NCI-H2171 (cell line): ENCODE results near the gene KCNH1.
"Not testable (repeated sequence)": the region's sequence is repeated elsewhere in the genome, so short reads cannot be mapped to it uniquely, and the experiment has no call there.

Source experiments
- DNase-seq: peaks from one replicate; lab custom pipeline; 2025; lab: John Stamatoyannopoulos, UW

The KCNH1 gene

DNA sequence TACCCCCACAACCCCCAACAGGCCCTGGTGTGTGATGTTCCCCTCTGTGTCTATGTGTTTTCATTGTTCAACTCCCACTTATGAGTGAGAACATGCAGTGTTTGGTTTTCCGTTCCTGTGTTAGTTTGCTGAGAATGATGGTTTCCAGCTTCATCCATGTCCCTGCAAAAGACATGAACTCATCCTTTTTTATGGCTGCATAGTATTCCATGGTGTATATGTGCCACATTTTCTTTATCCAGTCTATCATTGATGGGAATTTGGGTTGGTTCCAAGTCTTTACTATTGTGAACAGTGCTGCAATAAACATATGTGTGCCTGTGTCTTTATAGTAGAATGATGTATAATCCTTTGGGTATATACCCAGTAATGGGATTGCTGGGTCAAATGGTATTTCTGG lies 122.8 kb downstream of the KCNH1 start:
- DNase-seq: not testable (repeated sequence)

DNA sequence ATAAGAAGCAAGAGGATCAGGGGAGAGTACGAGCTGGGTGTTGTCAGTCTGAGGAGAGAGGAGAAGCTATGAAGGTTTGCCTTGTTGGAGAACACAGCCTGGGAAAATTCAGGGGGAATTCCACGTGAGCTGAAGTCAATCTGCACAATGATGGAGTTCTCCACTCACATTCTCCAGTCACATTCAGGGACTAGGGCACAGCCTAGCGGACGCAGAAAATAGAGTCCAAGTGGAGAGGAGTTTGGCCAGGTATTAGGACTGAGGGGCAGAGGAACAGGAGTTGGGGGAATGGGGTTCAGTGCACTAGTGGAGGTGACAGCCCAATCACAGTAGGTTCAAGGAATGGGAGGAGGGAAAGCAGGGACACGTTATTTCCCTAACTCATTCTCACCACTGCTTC lies 124.0 kb downstream of the KCNH1 start:
- DNase-seq: no peak

DNA sequence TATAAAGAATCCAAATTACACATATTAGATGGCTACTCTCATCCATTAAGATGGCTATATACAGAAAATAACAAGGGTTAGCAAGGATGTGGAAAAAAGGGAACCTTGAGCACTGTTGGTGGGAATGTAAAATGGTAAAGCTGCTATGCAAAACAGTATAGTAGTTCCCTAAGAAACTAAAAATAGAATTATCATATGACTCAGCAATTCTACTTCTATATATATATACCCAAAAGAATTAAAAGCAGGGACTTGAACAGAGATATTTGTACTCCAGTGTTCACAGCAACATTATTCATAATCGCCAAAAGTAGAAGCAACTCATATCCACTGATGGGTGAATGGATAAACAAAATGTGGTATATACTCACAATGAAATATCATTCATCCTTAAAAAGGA lies 126.1 kb downstream of the KCNH1 start:
- no peak for DNase-seq

DNA sequence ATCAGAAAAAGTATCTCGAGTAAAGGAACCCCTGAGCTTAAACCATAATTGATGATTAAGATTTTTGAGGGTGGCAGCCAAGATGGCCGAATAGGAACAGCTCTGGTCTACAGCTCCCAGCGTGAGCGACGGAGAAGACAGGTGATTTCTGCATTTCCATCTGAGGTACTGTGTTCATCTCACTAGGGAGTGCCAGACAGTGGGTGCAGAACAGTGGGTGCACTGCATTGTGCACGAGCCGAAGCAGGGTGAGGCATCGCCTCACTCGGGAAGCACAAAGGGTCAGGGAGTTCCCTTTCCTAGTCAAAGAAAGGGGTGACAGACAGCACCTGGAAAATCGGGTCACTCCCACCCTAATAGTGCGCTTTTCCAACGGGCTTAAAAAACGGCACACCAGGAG lies 138.0 kb downstream of the KCNH1 start:
- not testable (repeated sequence) for DNase-seq

DNA sequence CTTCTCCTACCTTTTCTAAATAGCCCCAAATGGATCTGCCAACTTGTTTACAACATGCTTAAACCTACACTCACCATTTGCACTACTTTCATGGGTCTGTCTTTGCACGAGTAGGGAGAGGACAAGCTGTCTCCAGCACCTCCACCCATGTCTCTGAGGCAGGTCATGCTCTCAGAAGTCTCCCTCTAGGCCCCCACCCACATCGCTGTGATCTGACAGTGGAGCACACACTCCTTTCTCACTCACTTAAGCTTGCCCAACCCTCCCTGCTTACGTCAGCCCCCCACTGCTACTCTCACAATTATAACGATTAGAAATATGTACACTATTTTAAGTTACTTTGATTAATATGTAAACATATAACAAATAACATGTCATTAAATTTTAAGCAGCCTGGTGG lies 141.1 kb downstream of the KCNH1 start:
- DNase-seq: no peak

DNA sequence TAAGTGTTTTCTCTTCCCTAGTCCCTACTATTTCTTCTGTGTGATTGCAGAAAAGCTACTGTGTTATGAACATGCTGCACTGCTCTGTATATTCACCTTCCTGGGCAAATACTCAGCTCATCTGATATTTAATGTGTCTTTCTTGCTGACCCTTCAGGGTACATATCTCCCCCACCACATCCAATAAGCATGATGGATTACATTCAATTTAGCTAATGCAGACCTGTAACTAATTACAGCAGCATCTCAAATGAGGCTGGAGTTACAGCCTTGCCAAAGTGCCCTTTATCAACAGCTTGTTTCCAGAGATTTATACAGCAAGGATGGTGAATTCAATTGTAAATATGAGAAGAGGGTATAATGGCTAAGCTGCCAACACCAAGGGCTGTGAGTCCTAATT lies 144.0 kb downstream of the KCNH1 start:
- DNase-seq: no peak

- DNase-seq: no peak
Measured at GRCh38 chr1:210981490-210981889, 152.5 kb downstream of the KCNH1 start.

DNA sequence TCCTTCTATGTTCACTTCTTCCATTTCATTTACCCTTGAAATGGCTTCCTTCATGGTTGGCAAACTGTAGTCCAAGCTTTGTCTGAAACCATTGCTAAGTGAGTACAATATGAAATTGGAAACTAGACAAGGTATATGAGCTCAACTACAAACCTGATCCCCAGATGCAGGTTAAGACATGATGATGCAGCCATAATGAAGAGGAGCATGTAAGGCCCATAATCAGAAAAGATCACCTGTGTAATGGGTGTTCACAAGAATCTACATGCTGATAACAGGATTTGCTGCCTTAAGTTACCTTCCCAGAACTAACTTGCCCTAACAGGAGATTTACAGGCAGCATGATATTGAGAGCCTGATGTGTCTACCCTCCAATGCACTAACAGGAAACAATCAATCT lies 153.9 kb downstream of the KCNH1 start:
- no peak for DNase-seq

DNA sequence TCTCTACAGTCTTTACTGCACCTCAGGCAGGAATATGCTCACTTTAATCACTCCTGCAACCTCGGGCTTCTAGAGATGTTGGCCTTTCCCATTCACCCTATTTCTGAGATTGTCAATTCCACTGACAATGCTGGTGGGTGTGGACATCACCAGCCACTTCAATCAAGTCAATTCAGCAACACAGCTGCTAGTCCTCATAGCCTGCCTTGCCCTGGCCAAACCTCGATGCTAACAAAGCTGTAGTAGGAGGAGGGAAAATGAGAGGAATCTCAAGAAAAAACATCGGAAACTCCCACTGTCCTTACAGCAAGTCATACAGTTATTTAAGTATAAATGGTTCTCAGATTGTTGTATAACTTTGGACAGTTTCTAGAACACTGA lies 155.0 kb downstream of the KCNH1 start:
- DNase-seq: no peak

DNA sequence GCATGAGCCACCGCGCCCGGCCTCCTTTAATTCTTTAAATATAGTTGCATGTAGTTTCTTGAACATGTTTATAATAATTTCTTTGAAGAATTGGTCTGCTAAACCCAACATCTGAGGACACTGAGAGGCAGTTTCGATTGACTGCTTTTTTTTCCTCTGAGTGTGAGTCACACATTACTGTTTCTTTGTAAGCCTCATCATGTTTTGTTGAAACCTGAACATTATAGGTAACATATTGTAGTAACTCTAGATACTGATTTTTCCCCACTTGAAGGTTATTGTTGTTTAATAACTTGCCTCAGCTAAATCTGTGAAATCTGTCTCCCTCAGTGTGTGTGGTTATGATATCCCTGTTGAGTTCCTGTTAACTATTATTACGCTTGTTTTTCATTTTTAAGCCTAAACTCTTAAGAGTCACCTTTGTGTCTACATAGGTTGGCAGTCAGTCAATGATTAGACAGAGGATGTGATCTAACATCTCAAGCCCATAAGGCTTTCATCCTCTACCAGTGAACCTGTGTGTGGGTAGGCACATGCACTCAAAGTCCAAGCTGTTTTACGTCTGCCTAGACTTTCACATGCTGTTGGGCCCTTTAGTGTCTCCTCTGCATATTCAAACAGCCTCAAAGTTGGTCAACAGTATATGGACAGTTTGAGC lies 155.5 kb downstream of the KCNH1 start:
- no peak for DNase-seq

DNA sequence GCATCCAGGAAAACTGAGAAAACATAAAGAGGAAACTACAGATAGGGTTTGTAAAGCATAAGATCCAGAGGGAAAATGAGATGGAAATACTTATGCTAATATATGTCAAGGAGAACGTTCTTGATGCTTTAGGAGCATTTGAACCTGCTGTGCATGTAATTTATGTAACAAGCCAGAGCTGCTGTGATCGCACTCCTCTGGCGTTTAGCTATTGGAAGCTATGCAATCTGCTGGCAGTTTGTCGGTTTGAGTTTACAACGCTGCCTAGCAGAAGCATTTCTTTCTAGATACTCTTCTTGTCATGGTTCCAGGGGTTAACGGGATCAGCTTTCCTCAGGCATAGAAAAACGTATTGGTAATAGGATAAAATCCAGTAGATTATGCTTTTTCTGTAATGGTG lies 182.7 kb downstream of the KCNH1 start:
- DNase-seq: no peak

- DNase-seq: peak; percentile 8
Measured at GRCh38 chr1:210949940-210950546, 183.9 kb downstream of the KCNH1 start.

DNA sequence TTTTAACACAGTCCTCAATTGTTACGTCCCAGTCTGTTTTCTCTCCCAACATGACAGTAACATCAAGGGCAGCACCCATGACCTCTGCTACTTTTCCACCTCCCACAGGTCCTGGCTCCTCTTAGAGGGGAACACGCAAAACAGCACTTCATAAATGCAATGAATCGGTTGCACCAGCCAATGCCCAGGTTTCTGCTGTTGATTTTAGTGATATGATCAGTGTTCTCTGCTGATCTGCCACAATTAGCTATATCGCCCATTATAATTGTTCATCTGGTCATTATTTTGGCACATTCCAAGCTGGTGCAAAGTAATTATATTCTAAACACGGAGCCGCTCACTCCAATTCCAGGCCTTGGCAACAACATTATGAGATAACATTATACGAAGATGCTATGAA lies 184.5 kb downstream of the KCNH1 start:
- DNase-seq: no peak

GRCh38 chr1:210949039-210949438 lies 184.9 kb downstream of the KCNH1 start:
- DNase-seq: peak; percentile 24

DNA sequence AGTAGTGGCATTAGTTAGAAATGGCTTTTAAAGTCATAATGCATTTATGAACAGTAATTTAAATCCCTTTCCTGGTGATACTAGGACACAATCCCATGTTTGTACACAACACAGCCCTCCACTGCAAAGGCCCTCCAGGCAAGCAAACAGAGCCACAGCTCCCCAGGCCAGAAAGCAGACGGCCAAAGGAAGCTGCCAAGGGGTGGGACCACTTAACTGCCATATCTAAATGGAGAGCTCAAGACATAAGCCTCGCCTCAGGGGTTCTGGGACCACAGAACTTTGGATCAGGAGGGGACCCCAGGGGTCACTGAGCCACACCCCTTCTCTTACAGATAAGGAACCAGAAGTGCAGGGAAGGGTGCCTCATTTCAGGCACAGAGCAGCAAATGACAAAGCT lies 189.7 kb downstream of the KCNH1 start:
- no peak for DNase-seq

DNA sequence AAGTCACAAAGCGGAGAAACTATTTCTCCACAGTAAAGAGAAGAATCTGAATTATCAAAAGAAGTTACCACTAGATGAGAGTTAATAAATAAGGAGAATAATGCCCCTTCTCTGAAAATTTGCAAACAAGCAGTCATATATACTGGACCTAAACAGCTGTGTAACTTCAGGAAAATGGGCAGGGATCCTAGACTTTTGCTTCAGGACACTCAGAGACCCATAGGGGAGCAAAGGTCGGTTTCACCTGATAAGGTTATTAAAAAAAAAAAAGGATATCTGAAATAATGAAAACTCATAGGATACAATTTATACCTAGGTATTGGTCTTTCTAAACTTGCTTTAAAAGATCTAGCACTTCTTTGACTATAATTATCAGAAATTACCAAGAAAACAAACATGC lies 191.4 kb downstream of the KCNH1 start:
- no peak for DNase-seq

DNA sequence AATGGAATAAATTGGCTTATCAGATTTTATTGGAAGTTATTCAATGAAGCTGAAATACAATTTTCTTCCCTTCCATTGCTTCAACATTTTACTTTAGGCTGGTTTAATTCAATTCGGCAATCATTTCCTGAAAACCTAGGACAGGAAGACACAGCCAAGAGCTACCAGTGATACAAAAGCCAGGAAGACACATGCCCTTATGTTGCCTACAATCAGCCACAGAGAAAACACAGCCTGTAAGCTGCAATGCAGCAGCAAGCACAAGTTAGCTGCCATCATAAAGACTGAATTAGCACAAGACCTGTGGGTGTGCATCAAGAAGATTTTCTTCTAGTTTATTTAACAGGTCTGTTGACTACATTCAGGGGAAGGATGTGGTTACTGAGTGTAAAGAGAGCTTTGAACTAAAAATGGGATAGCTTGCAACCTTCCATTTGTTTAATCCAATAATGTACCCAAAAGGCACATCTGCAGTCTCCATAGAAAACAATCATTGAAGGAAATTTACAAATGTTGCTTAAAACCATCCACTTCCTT lies 193.8 kb downstream of the KCNH1 start:
- DNase-seq: no peak

DNA sequence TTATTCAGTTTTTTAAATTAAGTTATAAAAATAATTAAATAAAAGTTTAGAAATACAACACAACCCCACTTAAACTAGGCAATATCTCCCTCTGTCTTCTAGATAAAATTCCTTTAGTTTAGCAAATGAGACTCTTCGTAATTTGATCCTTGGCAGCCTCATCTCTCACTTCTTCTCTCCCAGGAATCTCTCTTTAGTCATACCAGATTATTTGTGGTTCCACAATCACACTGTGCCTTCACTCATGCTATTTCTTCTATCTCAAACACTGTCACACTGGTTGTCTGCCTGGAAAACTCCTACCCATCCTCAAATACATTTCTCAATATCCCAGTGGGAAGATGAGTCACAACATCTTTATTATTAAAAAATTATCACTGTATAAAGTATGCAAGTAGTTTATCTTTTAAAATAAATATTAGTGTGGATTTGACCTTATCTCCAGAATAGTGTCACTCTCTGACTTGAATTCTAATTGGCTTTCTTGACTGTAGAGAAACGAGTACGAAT lies 195.5 kb downstream of the KCNH1 start:
- no peak for DNase-seq

- DNase-seq: no peak
Measured at GRCh38 chr1:210937846-210938245, 196.1 kb downstream of the KCNH1 start.

DNA sequence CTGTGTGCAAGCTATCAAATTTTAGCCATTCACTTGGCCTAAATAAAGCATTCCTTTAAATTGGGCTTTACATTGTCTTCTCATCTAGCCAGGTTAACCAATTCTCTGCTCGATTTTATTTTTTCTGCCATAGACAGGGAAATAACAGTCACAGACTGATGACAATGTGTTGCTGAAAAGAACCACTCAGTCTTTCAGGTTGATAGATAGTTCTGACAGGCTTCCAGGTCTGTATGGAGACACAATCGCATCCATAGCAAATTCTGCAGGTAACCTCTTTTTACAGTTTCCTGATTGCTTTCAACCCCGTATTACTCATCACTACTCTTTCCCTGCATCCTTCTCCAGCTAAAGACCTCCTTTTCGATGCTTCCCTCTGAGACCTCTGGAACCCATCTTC lies 198.0 kb downstream of the KCNH1 start:
- no peak for DNase-seq

GRCh38 chr1:210932104-210932503 lies 201.8 kb downstream of the KCNH1 start:
- no peak for DNase-seq

DNA sequence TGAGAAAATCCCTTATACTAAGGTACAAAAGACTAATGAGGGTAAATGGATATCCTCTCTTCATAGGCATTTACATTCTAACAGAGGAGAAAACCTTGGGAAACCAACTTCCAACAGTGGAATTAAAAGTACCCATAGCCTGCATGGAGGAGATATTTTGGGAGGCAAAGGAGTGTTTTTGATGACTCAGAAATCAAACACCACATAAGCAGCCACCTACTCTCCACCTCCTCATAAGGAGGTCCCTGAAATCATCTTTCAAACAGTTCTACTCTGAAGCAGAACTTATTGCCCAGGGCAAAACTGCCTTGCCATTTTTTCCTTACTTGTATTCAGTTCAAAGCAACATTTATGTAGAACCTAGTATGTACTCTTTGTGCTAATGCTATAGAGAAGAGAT lies 211.3 kb downstream of the KCNH1 start:
- no peak for DNase-seq
